Liver (tissue), 9 donors: ENCODE data around the gene FLYWCH2. TPM values are rescaled to one million over a fixed set of nuclear protein-coding genes. Genes with fewer than 3 reads are reported as not detected.
A peak's percentile ranks its signal among the peaks of the same experiment; 100 is the strongest.

Source experiments
- DNase-seq: peaks from one replicate; pipeline ENCODE4 v3.0.0-alpha.2; 2017; ENCODE audit warnings: low spot score
- H3K27ac ChIP-seq, 2 donors: one replicate each; pipeline ENCODE4 v1.7.0; 2013; ENCODE audit warnings: inconsistent platforms in 2 of 2, low read length in 2 of 2, control low read depth in 1 of 2, low read depth in 1 of 2, mild to moderate bottlenecking in 1 of 2
- H3K27me3 ChIP-seq, 4 donors: one replicate each; pipeline versions ENCODE4 v1.6.1 to v1.7.0; 2013; ENCODE audit warnings: low read length in 3 of 4, inconsistent platforms in 1 of 4, mild to moderate bottlenecking in 1 of 4, moderate library complexity in 1 of 4; ENCODE audit not compliant: control insufficient read depth in 4 of 4, insufficient read depth in 4 of 4
- H3K36me3 ChIP-seq, 4 donors: one replicate each; pipeline versions ENCODE4 v1.6.1 to v1.7.0; 2013; ENCODE audit warnings: low read length in 3 of 4, mild to moderate bottlenecking in 3 of 4, low read depth in 1 of 4, moderate library complexity in 1 of 4; ENCODE audit not compliant: control insufficient read depth in 4 of 4, insufficient read depth in 3 of 4
- H3K4me1 ChIP-seq, 4 donors: one replicate each; pipeline versions ENCODE4 v1.6.1 to v1.7.0; 2013; ENCODE audit warnings: low read length in 3 of 4, mild to moderate bottlenecking in 3 of 4, moderate library complexity in 1 of 4; ENCODE audit not compliant: control insufficient read depth in 4 of 4, insufficient read depth in 4 of 4
- H3K4me3 ChIP-seq, 3 donors: one replicate each; pipeline versions ENCODE4 v1.6.1 to v1.7.0; 2013; ENCODE audit warnings: low read length in 3 of 3, control low read depth in 1 of 3, low read depth in 1 of 3, mild to moderate bottlenecking in 1 of 3
- H3K9ac ChIP-seq, 2 donors: one replicate each; pipeline ENCODE4 v1.7.0; 2013; ENCODE audit warnings: low read length in 2 of 2, mild to moderate bottlenecking in 2 of 2, moderate library complexity in 2 of 2, control low read depth in 1 of 2, low read depth in 1 of 2
- H3K9me3 ChIP-seq, 4 donors: one replicate each; pipeline versions ENCODE4 v1.6.1 to v1.7.0; 2013; ENCODE audit warnings: low read length in 3 of 4; ENCODE audit not compliant: control insufficient read depth in 4 of 4
- FOXA1 ChIP-seq: IDR thresholded peaks from 2 replicates; pipeline ENCODE4 v1.6.1; 2016; ENCODE audit warnings: antibody characterized with exemption
- FOXA2 ChIP-seq: IDR thresholded peaks from 2 replicates; pipeline ENCODE4 v1.6.1; 2016; ENCODE audit warnings: antibody characterized with exemption
- GABPA ChIP-seq, 2 donors: IDR thresholded peaks in 1 of 2; conservative IDR thresholded peaks in 1 of 2; 2 replicates each; pipeline ENCODE4 v1.6.1; 2016; ENCODE audit warnings: antibody characterized with exemption in 2 of 2, mild to moderate bottlenecking in 1 of 2, moderate library complexity in 1 of 2
- JUND ChIP-seq, 2 donors: IDR thresholded peaks; 2 replicates each; pipeline ENCODE4 v1.6.1; 2016; ENCODE audit warnings: antibody characterized with exemption in 2 of 2
- SP1 ChIP-seq: IDR thresholded peaks from 2 replicates; pipeline ENCODE4 v1.6.1; 2018; ENCODE audit warnings: antibody characterized with exemption, mild to moderate bottlenecking
- TAF1 ChIP-seq: conservative IDR thresholded peaks from 2 replicates; pipeline ENCODE4 v1.6.1; 2016; ENCODE audit warnings: antibody characterized with exemption, mild to moderate bottlenecking
- WGBS: extraction: QIAGEN DNeasy Blood & Tissue Kit; methylation state at CpG from one replicate; pipeline ENCODE4 v1.1.7; 2013; 5-methylcytosine and 5-hydroxymethylcytosine counted together
- polyA plus RNA-seq, 2 donors: library from polyadenylated mRNA; stranded (reverse) in 1 of 2; unstranded in 1 of 2; fragments of 200-250 nt in 1 of 2; fragments of >200 nt in 1 of 2; fragmentation: Nextera tagmentation in 1 of 2; extraction: Ambion mirVana in 1 of 2; gene quantifications; one replicate each; pipeline versions ENCODE4 v1.2.1 to v1.2.3, GENCODE V29; 2013 to 2015
- total RNA-seq, 2 donors: library from RNA; depleted of rRNA; stranded (reverse); fragments of >200 nt; gene quantifications; one replicate each; pipeline ENCODE4 v1.2.3, GENCODE V29; 2014
- TF ChIP-seq, protein P1 (sequence below): IDR thresholded peaks from 2 replicates; pipeline ENCODE4 v1.6.1; 2016; ENCODE audit warnings: antibody characterized with exemption, mild to moderate bottlenecking
- TF ChIP-seq, protein P2 (sequence below): IDR thresholded peaks from 2 replicates; pipeline ENCODE4 v1.6.1; 2016; ENCODE audit warnings: antibody characterized with exemption
- TF ChIP-seq, protein P3 (sequence below): IDR thresholded peaks from 2 replicates; pipeline ENCODE4 v1.6.1; 2016; ENCODE audit warnings: antibody characterized with exemption
- donor health status: healthy.
- donor health status: healthy.
- donor health status: healthy.
- donor health status: healthy.
- donor health status: healthy.

Gene FLYWCH2
- total and polyA plus RNA-seq, 4 donors: 4.9 to 21.0 (median 8.6) TPM

DNA sequence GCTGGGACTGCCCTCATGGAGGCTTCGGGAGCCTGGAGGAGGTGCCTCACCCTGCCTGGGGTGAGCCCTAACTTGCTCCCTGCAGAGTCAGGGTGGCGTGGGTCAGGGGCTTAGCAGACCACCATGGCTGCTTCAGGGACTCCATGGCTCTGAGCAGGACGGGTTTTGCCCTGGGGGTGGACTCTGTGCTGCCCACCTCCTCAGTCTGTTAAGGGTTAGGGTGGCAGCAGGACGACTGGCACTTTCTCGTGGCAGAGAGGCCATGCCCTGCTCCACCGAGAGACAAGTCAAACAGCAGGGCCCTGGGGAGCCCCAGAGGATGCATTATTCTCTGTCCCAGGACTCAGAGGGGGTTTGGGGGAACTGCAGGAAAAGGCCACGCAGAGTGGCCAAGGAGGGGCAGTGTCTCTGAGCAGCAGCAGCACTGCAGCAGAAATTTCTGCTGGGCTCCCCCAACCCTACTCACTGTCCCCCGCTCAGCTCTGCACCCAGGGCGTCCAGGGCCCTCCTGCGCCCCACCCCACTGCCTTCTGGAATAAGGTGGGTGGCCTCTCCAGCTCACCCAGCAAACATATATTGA is 23.2 kb upstream of the FLYWCH2 start:
- H3K4me1 ChIP-seq: peaks cover 0 to 5% (median under 1%) of the 10 kb centered on the region in 4 donors
- H3K27ac ChIP-seq: no peak overlapping the region
- no peak overlapping the region for H3K4me3 ChIP-seq
- no peak for DNase-seq
- H3K36me3 ChIP-seq: no peaks in the 10 kb centered on the region
- H3K9me3 ChIP-seq: peaks cover 0 to 6% (median 0%) of the 10 kb centered on the region in 4 donors
- H3K9ac ChIP-seq: no peak overlapping the region
- 72% methylated on average over 10 of the region's 10 CpGs for WGBS
- TF ChIP-seq, protein P1, sequence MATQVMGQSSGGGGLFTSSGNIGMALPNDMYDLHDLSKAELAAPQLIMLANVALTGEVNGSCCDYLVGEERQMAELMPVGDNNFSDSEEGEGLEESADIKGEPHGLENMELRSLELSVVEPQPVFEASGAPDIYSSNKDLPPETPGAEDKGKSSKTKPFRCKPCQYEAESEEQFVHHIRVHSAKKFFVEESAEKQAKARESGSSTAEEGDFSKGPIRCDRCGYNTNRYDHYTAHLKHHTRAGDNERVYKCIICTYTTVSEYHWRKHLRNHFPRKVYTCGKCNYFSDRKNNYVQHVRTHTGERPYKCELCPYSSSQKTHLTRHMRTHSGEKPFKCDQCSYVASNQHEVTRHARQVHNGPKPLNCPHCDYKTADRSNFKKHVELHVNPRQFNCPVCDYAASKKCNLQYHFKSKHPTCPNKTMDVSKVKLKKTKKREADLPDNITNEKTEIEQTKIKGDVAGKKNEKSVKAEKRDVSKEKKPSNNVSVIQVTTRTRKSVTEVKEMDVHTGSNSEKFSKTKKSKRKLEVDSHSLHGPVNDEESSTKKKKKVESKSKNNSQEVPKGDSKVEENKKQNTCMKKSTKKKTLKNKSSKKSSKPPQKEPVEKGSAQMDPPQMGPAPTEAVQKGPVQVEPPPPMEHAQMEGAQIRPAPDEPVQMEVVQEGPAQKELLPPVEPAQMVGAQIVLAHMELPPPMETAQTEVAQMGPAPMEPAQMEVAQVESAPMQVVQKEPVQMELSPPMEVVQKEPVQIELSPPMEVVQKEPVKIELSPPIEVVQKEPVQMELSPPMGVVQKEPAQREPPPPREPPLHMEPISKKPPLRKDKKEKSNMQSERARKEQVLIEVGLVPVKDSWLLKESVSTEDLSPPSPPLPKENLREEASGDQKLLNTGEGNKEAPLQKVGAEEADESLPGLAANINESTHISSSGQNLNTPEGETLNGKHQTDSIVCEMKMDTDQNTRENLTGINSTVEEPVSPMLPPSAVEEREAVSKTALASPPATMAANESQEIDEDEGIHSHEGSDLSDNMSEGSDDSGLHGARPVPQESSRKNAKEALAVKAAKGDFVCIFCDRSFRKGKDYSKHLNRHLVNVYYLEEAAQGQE: no peak
- no peak for TF ChIP-seq JUND (IDR thresholded peaks at IDR 0.05)
- TF ChIP-seq FOXA2: no peak
- TF ChIP-seq, protein P2, sequence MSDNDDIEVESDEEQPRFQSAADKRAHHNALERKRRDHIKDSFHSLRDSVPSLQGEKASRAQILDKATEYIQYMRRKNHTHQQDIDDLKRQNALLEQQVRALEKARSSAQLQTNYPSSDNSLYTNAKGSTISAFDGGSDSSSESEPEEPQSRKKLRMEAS: no peak
- H3K27me3 ChIP-seq: peaks cover 0 to 2% (median 0%) of the 10 kb centered on the region in 4 donors

DNA sequence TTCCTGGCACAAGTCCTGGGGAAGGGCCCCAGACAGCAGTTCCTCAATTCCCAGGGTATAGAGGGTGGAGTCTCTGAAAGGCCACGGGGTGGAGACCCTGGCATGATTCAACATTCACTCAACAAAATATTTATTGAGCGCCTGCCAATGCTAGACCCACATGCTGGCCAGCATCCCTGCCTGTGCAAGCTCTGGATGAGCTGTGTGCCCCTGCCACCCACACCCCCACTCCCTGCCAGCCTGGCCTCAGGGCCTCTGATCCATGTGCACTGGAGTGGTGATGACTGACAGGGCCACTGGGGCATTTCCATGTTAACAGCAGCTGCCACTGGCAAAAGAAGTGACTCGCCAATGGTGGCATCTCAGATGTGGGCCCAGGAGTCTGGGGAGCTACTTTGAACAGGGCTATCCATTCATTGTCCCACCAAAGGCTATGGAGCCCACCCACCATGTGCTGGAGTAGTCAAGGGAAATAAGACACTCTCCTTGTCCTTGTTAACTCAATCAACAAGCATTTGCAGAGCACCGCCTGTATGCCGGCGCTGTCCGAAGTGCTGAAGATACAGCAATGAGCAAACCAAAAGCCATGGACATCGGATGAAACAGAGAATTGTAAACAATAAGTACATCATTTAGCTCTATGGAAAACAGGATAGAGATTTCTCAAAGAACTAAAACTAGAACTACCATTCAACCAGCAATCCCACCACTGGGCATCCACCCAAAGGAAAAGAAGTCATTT is 22.0 kb upstream of the FLYWCH2 start:
- 70% methylated on average over 8 of the region's 8 CpGs for WGBS
- peaks cover 0 to 2% (median 0%) of the 10 kb centered on the region in 4 donors for H3K27me3 ChIP-seq

More for the DNA sequence above, 22.0 kb upstream of the FLYWCH2 start:
- H3K9me3 ChIP-seq: peaks cover 0 to 4% (median 0%) of the 10 kb centered on the region in 4 donors
- no peak overlapping the region for H3K27ac ChIP-seq
- TF ChIP-seq, protein P1: peak; percentile 95
- TF ChIP-seq FOXA1 (no peak), GABPA (IDR thresholded peaks at IDR 0.05 in 1 of 2, conservative IDR thresholded peaks at IDR 0.05 in 1 of 2) (no peak), SP1 (no peak), TAF1 (no peak), JUND (IDR thresholded peaks at IDR 0.05) (no peak)
- TF ChIP-seq, protein P3, sequence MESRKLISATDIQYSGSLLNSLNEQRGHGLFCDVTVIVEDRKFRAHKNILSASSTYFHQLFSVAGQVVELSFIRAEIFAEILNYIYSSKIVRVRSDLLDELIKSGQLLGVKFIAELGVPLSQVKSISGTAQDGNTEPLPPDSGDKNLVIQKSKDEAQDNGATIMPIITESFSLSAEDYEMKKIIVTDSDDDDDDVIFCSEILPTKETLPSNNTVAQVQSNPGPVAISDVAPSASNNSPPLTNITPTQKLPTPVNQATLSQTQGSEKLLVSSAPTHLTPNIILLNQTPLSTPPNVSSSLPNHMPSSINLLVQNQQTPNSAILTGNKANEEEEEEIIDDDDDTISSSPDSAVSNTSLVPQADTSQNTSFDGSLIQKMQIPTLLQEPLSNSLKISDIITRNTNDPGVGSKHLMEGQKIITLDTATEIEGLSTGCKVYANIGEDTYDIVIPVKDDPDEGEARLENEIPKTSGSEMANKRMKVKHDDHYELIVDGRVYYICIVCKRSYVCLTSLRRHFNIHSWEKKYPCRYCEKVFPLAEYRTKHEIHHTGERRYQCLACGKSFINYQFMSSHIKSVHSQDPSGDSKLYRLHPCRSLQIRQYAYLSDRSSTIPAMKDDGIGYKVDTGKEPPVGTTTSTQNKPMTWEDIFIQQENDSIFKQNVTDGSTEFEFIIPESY: no peak
- H3K4me3 ChIP-seq: no peak overlapping the region
- no peaks in the 10 kb centered on the region for H3K36me3 ChIP-seq
- H3K9ac ChIP-seq: no peak overlapping the region
- peaks cover 0 to 5% (median under 1%) of the 10 kb centered on the region in 4 donors for H3K4me1 ChIP-seq
- no peak for DNase-seq
